Measurements from ENCODE around the gene BPIFA2.

Gene BPIFA2

DNA sequence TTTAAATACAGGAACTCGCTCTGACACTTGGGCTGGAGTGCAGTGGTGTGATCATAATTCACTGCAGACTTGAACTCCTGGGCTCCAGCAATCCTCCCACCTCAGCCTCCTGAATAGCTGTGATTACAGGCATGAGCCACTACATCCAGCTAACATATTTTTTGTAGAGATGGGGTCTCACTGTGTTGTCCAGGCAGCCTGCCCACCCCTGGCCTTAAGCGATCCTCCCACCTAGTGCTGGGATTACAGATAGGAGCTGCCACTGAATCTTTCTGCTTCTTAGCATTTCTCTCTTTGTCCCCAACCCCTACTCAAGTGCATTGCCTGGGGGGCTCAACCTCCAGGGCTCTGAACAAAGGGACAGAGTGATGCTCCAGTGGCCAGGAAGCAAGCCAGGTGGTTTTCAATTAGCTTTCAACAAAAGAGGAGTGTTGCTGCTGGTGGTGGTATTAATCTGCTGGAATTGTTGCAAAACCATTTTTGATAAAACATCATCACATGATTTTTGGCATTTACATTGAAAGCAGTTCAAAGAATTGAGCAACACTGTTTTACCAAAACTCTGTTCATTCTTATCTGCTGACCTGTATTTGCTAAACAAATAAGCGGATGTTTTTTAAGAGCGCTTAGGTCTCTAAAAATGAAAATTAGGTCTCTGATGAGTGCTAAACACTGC lies 40.4 kb upstream of the BPIFA2 start:
- TF ChIP-seq, protein P1, sequence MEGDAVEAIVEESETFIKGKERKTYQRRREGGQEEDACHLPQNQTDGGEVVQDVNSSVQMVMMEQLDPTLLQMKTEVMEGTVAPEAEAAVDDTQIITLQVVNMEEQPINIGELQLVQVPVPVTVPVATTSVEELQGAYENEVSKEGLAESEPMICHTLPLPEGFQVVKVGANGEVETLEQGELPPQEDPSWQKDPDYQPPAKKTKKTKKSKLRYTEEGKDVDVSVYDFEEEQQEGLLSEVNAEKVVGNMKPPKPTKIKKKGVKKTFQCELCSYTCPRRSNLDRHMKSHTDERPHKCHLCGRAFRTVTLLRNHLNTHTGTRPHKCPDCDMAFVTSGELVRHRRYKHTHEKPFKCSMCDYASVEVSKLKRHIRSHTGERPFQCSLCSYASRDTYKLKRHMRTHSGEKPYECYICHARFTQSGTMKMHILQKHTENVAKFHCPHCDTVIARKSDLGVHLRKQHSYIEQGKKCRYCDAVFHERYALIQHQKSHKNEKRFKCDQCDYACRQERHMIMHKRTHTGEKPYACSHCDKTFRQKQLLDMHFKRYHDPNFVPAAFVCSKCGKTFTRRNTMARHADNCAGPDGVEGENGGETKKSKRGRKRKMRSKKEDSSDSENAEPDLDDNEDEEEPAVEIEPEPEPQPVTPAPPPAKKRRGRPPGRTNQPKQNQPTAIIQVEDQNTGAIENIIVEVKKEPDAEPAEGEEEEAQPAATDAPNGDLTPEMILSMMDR (IDR thresholded peaks at IDR 0.05; ENCODE audit: low read length, missing control alignments): no peak
- H3K4me3 ChIP-seq (replicated peaks; ENCODE audit: low read depth, low read length): no peak overlapping the region
- no peak for DNase-seq (ENCODE audit: low read depth)

DNA sequence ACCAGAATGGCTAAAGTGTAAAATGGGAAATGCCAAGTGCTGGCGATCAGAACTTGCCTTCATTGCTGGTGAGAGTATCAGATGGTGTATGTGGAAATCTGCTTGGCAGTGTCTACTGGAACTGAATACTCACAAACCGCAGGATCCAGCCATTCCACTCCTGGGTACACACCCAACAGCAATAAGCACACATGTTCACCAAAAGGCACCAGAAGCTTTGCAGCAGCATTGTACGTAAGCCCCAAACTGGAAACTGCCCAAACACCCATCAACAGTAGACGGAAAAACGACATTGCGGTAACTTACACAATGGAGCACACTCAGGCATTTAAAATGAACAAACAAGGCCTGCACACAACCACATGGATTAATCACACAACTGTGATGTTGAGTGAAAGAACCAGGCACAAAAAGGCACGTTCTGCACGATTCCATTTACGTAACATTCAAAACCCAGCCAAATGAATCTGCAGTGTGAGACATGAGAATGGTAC lies 37.3 kb upstream of the BPIFA2 start:
- TF ChIP-seq, protein P1 (IDR thresholded peaks at IDR 0.05; ENCODE audit: low read length, missing control alignments): no peak
- DNase-seq (ENCODE audit: low read depth): no peak

DNA sequence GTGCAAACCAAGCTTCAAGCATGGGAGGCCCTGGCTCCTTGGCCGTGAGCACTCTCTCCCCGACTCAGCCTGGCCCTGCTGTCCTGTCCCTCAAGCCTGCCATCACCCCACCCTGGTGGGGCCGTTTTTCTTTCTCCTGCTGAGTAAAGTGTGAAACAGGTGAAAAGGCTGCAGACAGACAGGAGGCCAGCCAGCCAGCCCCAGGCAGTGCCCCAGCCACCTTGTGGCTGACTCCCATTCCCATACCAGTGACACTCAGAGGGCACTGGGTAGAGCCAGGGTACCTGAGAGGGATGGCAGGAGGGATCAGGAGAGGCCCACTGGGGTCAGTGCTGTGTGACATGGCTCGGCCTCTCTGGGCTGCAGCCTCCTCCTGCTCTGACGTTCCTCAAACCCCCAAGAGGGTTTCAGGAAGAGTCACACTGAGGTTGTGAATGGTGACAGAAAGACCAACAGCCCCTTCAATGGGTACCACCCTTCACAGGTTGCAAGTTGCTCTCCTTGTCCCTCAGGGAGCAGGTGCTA lies 35.9 kb upstream of the BPIFA2 start:
- no peak for DNase-seq (ENCODE audit: low read depth)
- TF ChIP-seq, protein P1 (IDR thresholded peaks at IDR 0.05; ENCODE audit: low read length, missing control alignments): no peak

More for the DNA sequence above, 37.3 kb upstream of the BPIFA2 start:
- no peak overlapping the region for H3K4me3 ChIP-seq (replicated peaks; ENCODE audit: low read depth, low read length)

DNA sequence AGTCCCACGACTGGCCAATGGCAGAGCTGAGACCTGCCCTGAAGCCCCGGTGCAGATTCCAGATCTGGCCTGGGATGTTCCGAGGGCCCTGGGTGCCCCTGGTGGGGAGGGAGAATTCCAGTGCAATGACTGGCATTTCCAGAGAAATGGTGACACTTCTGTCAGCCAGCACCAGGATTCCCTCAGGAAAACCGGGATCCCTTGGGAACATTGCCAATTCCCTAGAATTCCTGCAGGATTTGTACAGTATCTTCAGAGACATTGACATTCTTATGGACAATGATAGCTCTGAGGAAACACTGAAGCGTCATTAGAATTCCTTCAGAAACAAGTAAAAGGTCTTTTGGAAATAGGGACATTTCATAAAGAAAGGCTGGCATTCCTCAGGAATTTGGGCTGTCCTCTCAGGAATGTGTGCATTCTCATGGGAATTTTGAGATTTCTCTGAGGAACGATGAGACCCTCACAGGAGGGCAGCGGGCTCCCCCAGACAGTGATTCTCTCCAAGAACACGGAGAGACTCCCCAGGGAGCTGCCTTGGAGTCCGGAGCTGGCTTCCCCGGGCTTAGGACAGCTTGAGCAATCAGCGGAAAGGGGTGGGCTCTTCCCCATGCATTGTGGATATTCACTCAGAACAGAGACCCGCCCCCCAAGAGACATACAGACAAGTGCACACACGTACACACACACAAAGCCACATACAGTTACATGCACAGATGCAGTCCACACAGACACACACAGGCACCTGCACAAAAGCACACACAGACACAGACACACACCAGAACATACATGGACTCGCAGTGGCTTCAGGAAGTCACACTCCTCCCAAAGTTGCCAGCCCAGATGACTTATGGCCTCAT lies 35.2 kb upstream of the BPIFA2 start:
- no peak for DNase-seq (ENCODE audit: low read depth)
- TF ChIP-seq, protein P1 (IDR thresholded peaks at IDR 0.05; ENCODE audit: low read length, missing control alignments): no peak
- H3K4me3 ChIP-seq (replicated peaks; ENCODE audit: low read depth, low read length): no peak overlapping the region

More for the DNA sequence above, 35.9 kb upstream of the BPIFA2 start:
- H3K4me3 ChIP-seq (replicated peaks; ENCODE audit: low read depth, low read length): no peak overlapping the region

DNA sequence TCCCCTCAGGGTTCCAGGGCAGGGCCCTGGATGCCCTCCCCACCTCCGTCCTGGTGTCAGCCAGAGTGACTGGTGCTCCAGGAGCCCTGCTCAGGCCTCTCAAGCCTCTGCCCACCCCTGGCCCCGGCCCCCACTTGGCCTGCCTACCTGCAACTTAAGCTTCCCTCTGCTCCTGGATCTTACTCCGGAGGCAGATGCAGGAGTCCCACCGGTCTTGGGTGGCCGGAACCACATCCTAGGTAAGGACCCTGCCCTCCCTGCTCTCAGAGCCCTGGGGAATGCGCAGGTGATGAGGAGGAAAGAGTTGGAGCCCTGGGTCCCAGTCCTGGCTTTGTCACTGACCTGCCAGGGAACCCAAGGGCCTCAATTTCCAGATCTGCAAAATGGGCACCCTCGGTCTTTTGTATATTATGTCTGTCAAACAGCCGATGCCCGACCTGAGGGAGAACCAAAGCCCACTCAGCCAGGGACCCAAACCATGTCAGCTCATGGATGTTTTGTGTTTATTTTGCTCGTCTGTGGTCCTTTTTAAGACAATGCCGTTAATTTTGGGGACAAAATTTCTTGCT lies 34.5 kb upstream of the BPIFA2 start:
- TF ChIP-seq, protein P1 (IDR thresholded peaks at IDR 0.05; ENCODE audit: low read length, missing control alignments): no peak
- H3K4me3 ChIP-seq (replicated peaks; ENCODE audit: low read depth, low read length): no peak overlapping the region
- DNase-seq (ENCODE audit: low read depth): no peak

DNA sequence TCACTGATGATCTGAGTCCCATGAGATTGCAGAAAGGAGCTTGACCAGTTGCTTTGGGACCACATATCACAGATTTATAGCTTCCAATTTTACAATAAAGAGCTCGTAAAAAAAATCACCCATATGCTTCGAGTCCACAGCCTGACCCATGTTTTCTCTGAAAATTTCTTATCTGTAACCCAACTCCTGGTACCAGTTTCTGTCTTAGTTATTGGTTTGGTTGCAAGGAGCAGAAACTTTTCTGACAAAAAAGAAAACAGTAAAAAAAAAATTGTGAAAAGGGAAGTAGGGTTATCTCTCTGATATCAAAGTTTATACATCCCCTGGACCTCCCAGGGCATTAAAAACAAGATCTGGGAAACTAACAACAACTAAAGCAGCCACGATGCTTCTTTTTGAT lies 30.8 kb upstream of the BPIFA2 start:
- no peak overlapping the region for H3K4me3 ChIP-seq (replicated peaks; ENCODE audit: low read depth, low read length)
- TF ChIP-seq, protein P1 (IDR thresholded peaks at IDR 0.05; ENCODE audit: low read length, missing control alignments): no peak
- DNase-seq (ENCODE audit: low read depth): no peak

Measured in fibroblast of pulmonary artery (primary cell).